ENCODE results near the gene NDRG3.

NDRG3 gene

DNA sequence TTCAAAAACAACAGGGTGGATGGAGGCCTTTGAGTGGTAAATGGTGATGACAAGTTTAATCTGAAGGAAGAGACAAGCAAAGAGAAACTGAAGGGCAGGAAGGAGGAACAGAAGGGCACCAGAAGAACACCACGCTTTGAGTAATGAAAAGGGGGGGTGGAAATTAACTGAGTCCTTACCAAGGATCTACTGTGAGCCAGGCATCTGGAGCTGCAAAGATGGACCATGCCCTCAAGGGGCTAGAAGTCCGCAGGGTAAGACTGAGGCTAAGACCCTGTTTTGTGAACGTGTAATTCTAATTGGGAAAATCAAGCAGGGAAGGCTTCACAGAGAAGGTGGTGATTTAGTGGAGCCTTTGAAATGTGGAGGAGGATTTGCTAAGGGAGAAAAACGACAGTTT lies 1.6 kb downstream of the NDRG3 start:
- H3K27me3 ChIP-seq (ENCODE audit: insufficient read depth, insufficient read length), result no peaks in the 10 kb centered on the region
- peak overlapping the region; percentile 57 for H3K9ac ChIP-seq (ENCODE audit: insufficient read length, low read depth)
- H3K36me3 ChIP-seq (ENCODE audit: insufficient read depth, insufficient read length, low read length), result no peaks in the 10 kb centered on the region
- DNase-seq (ENCODE audit: low read depth, low spot score), result no peak
- TF ChIP-seq ZNF274 (IDR thresholded peaks at IDR 0.05; ENCODE audit: low read depth, low read length), result no peak
- H3K4me1 ChIP-seq (ENCODE audit: insufficient read depth, insufficient read length), result peaks cover 3% of the 10 kb centered on the region
- H3K4me3 ChIP-seq (ENCODE audit: insufficient read length, low read depth), result no peak overlapping the region
- no peaks in the 10 kb centered on the region for H3K9me3 ChIP-seq (ENCODE audit: insufficient read depth, low read length)

DNA sequence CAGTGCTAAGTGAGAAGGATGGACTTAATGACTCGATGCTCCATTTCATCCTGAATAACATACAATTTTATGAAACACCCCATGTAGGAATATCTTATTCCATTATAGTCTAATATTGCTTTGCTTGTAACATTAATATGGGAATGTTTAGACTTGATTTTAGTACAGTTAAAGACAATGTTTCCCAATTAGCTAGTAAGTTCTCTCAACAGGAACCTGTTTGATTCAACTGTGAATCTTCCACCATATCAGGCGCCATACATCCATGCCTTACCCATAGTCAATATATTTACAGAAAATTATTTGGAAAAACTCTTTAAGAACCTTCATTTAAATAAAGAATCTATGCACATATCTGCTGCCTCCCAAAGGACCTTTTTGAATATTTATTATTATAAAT lies 3.3 kb downstream of the NDRG3 start:
- Histone ChIP-seq H3K4me3 (ENCODE audit: insufficient read length, low read depth) (no peak overlapping the region), H3K36me3 (ENCODE audit: insufficient read depth, insufficient read length, low read length) (no peaks in the 10 kb centered on the region), H3K9ac (ENCODE audit: insufficient read length, low read depth) (no peak overlapping the region), H3K27me3 (ENCODE audit: insufficient read depth, insufficient read length) (no peaks in the 10 kb centered on the region), H3K4me1 (ENCODE audit: insufficient read depth, insufficient read length) (peaks cover 3% of the 10 kb centered on the region), H3K9me3 (ENCODE audit: insufficient read depth, low read length) (no peaks in the 10 kb centered on the region)
- TF ChIP-seq SUZ12 (IDR thresholded peaks at IDR 0.05; ENCODE audit: extremely low read depth, insufficient read depth, insufficient read length) (no peak), YY1 (IDR thresholded peaks at IDR 0.05; ENCODE audit: insufficient read depth, insufficient read length) (no peak), ZNF274 (IDR thresholded peaks at IDR 0.05; ENCODE audit: low read depth, low read length) (no peak)
- DNase-seq (ENCODE audit: low read depth, low spot score), result no peak

DNA sequence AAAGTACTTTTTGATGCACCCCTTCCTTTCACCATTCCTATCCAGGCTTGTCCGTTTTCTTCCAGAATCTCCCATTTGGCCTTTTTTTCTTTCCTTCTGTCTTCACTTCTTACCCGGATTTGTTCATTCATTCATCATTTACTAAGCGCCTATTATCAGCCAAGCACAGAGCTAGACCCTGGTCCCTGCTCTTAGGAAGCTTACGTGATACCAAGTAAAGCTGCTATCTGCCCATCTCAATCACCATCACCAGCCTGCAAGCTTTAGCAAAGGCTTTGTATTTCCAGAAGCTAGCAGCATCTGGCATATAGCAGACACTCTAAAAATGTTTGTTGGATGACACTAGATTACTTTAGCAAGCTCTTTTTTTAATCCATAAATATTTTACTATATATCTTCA lies 4.8 kb downstream of the NDRG3 start:
- Histone ChIP-seq H3K9me3 (ENCODE audit: insufficient read depth, low read length) (no peaks in the 10 kb centered on the region), H3K4me1 (ENCODE audit: insufficient read depth, insufficient read length) (peaks cover 3% of the 10 kb centered on the region), H3K9ac (ENCODE audit: insufficient read length, low read depth) (no peak overlapping the region), H3K27me3 (ENCODE audit: insufficient read depth, insufficient read length) (no peaks in the 10 kb centered on the region), H3K4me3 (ENCODE audit: insufficient read length, low read depth) (no peak overlapping the region), H3K36me3 (ENCODE audit: insufficient read depth, insufficient read length, low read length) (no peaks in the 10 kb centered on the region)
- no peak for DNase-seq (ENCODE audit: low read depth, low spot score)
- TF ChIP-seq ZNF274 (IDR thresholded peaks at IDR 0.05; ENCODE audit: low read depth, low read length) (no peak), SUZ12 (IDR thresholded peaks at IDR 0.05; ENCODE audit: extremely low read depth, insufficient read depth, insufficient read length) (no peak), YY1 (IDR thresholded peaks at IDR 0.05; ENCODE audit: insufficient read depth, insufficient read length) (no peak)

DNA sequence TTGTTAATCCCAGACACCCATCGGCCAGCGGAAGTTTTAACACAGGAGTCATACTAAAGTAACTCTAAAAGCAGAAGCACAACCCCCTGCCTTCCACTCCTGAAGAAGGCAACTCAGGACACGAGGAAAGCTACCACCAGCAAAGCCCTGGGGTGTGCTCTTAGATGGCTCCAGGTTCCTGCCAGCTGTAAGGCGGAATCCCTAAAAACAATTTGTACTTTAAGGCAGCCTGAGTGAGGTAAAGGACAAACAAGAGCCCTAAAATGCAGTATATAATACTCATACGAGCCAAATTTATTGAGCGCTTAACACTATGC lies 8.7 kb downstream of the NDRG3 start:
- no peak overlapping the region for H3K9ac ChIP-seq (ENCODE audit: insufficient read length, low read depth)

DNA sequence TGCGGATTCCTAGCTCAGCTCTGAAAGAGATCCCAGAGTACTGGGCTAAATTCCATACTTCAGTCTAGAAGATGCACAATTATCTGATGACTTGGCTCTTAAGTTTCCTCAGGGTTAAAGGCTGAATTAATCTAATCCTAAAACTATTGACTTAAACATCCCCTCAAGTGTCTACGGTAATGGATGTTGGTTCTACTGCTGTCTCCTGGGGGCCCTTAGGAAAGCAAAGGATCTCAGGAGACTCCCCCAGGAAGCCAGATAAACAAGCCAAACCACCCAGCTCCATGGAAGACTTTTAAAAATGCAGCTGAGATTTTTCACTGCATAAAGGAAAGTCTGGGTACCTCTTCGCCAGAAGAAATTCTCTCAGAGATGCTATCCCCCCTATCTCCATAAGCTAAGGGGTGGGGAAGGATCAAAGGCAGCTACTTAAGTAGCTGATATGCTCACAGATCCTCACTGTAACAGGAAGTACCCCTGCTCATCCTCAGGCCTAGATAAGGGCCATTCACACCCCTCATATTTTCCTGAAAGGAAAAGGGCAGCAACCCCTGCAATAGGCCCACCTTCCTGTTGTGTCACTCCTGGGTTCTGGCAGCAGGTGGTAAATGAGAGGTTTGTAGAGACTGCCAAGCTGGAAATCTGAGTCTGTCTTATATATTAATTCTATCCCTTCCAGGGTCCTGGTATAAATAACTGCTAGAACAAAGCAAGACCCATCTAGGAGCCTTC lies 9.3 kb downstream of the NDRG3 start:
- H3K36me3 ChIP-seq (ENCODE audit: insufficient read depth, insufficient read length, low read length), result no peaks in the 10 kb centered on the region
- no peak overlapping the region for H3K4me3 ChIP-seq (ENCODE audit: insufficient read length, low read depth)
- no peaks in the 10 kb centered on the region for H3K27me3 ChIP-seq (ENCODE audit: insufficient read depth, insufficient read length)
- no peak for DNase-seq (ENCODE audit: low read depth, low spot score)
- peaks cover 4% of the 10 kb centered on the region for H3K4me1 ChIP-seq (ENCODE audit: insufficient read depth, insufficient read length)
- no peak overlapping the region for H3K9ac ChIP-seq (ENCODE audit: insufficient read length, low read depth)
- TF ChIP-seq SUZ12 (IDR thresholded peaks at IDR 0.05; ENCODE audit: extremely low read depth, insufficient read depth, insufficient read length) (no peak), ZNF274 (IDR thresholded peaks at IDR 0.05; ENCODE audit: low read depth, low read length) (no peak), YY1 (IDR thresholded peaks at IDR 0.05; ENCODE audit: insufficient read depth, insufficient read length) (no peak)
- H3K9me3 ChIP-seq (ENCODE audit: insufficient read depth, low read length), result no peaks in the 10 kb centered on the region

More for the DNA sequence above, 8.7 kb downstream of the NDRG3 start:
- Histone ChIP-seq H3K4me1 (ENCODE audit: insufficient read depth, insufficient read length) (peaks cover 4% of the 10 kb centered on the region), H3K4me3 (ENCODE audit: insufficient read length, low read depth) (no peak overlapping the region), H3K9me3 (ENCODE audit: insufficient read depth, low read length) (no peaks in the 10 kb centered on the region), H3K27me3 (ENCODE audit: insufficient read depth, insufficient read length) (no peaks in the 10 kb centered on the region), H3K36me3 (ENCODE audit: insufficient read depth, insufficient read length, low read length) (no peaks in the 10 kb centered on the region)
- no peak for DNase-seq (ENCODE audit: low read depth, low spot score)
- TF ChIP-seq SUZ12 (IDR thresholded peaks at IDR 0.05; ENCODE audit: extremely low read depth, insufficient read depth, insufficient read length), result no peak
- TF ChIP-seq ZNF274 (IDR thresholded peaks at IDR 0.05; ENCODE audit: low read depth, low read length), result no peak
- TF ChIP-seq YY1 (IDR thresholded peaks at IDR 0.05; ENCODE audit: insufficient read depth, insufficient read length), result no peak

DNA sequence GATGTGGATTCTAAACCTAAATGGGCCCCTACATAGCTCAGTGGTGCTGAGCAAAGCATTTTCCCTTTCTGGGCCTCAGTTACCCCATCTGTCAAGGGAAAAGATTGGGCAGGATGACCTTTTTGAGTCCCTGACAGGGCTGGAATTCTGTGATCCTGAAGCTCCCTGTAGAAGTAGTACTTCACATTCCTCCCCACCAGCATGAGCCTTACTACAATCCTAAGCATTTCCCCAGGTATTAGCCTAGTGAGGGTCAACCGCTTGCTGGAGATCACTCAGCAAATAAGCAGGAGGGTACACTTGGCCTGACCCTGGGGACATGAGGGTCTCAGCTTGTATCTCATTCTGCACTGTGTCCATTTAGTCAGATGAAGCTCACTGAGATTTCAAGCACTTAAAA lies 13.4 kb downstream of the NDRG3 start:
- Histone ChIP-seq H3K4me1 (ENCODE audit: insufficient read depth, insufficient read length) (peaks cover 4% of the 10 kb centered on the region), H3K9me3 (ENCODE audit: insufficient read depth, low read length) (no peaks in the 10 kb centered on the region), H3K27me3 (ENCODE audit: insufficient read depth, insufficient read length) (no peaks in the 10 kb centered on the region), H3K9ac (ENCODE audit: insufficient read length, low read depth) (no peak overlapping the region), H3K36me3 (ENCODE audit: insufficient read depth, insufficient read length, low read length) (no peaks in the 10 kb centered on the region), H3K4me3 (ENCODE audit: insufficient read length, low read depth) (no peak overlapping the region)
- TF ChIP-seq ZNF274 (IDR thresholded peaks at IDR 0.05; ENCODE audit: low read depth, low read length) (no peak), SUZ12 (IDR thresholded peaks at IDR 0.05; ENCODE audit: extremely low read depth, insufficient read depth, insufficient read length) (no peak), YY1 (IDR thresholded peaks at IDR 0.05; ENCODE audit: insufficient read depth, insufficient read length) (no peak)
- no peak for DNase-seq (ENCODE audit: low read depth, low spot score)

DNA sequence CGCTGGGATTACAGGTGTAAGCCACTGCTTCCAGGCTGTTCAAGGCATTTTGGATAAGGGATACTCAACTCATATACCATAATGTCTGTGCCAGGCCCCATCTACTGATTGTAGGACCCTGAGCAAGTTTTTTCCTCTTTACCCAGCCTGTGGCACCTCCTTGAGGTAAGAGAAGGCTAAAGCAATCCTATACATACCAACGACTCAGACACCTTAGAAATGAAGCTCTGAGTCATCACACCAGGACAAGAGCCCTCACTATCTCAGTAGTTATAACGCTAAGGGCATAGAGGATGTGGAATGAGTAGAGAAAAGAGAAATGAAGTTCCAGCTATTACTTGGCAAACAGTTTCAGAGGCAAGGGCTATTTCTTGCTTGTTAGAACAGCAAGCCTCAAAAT lies 16.9 kb downstream of the NDRG3 start:
- H3K27me3 ChIP-seq (ENCODE audit: insufficient read depth, insufficient read length), result no peaks in the 10 kb centered on the region
- H3K4me1 ChIP-seq (ENCODE audit: insufficient read depth, insufficient read length), result peaks cover 4% of the 10 kb centered on the region
- TF ChIP-seq YY1 (IDR thresholded peaks at IDR 0.05; ENCODE audit: insufficient read depth, insufficient read length), result no peak
- no peak for TF ChIP-seq ZNF274 (IDR thresholded peaks at IDR 0.05; ENCODE audit: low read depth, low read length)
- TF ChIP-seq SUZ12 (IDR thresholded peaks at IDR 0.05; ENCODE audit: extremely low read depth, insufficient read depth, insufficient read length), result no peak
- no peaks in the 10 kb centered on the region for H3K36me3 ChIP-seq (ENCODE audit: insufficient read depth, insufficient read length, low read length)
- peak; percentile 43 for DNase-seq (ENCODE audit: low read depth, low spot score)
- H3K9ac ChIP-seq (ENCODE audit: insufficient read length, low read depth), result no peak overlapping the region
- H3K9me3 ChIP-seq (ENCODE audit: insufficient read depth, low read length), result no peaks in the 10 kb centered on the region
- no peak overlapping the region for H3K4me3 ChIP-seq (ENCODE audit: insufficient read length, low read depth)

Measured in NT2/D1 (cell line).